Stimulated activated CD8-positive, alpha-beta memory T cell treated with anti-CD3 and anti-CD28 coated beads, Interleukin-12 subunit alpha, Interleukin-12 subunit beta, amount 100 ng/mL, for 1 hour (primary cell): ENCODE results near the gene GBA3.

Experiments used
- DNase-seq: peaks from one replicate; pipeline ENCODE4 v3.0.0-alpha.2; 2020; ENCODE audit warnings: low read depth

Gene GBA3

GRCh38 chr4:22787753-22788375 is 95.1 kb downstream of the GBA3 start:
- DNase-seq = no peak

DNA sequence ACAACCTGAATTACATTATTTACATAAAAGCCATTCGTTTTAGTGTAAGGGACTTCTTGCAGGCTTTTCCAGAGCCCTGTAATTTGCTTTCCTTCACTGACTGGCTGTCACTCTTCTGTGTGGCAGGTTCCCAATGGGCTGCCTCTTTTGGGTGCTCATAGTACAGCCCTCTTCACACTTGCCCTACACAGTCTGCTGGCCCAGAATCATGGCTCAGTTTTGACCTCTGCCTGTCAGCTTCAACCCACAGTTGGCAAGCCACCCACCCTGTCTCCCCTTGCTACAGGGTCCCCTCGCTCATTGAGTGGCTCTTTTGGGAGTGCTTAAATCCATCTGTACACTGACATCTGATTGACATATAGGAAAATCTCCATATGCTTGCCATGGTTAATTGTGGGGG is 97.9 kb downstream of the GBA3 start:
- DNase-seq = no peak

DNA sequence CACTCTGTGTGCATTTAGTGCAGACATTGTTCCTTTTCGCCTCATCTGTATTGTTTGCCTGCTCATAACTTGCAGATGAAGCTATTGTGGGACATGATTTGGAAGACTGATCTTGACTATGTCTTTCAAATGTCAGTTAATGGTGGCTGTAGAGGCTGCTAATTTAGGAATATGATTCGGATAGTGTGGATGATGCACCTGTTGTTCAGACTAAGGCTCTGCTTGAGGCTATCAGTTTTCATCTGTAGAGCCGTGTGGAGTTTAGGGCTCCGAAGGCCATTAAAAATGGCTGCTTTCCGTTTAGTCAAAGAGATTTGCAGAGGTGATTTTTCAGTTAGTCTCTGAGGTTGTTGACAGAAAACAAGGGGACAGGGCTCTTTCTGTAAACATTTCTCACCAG is 102.0 kb downstream of the GBA3 start:
- DNase-seq = no peak

GRCh38 chr4:22801391-22801790 is 108.7 kb downstream of the GBA3 start:
- DNase-seq = no peak

- DNase-seq = no peak
These were observed 110.1 kb downstream of the GBA3 start for GRCh38 chr4:22802876-22803275.

DNA sequence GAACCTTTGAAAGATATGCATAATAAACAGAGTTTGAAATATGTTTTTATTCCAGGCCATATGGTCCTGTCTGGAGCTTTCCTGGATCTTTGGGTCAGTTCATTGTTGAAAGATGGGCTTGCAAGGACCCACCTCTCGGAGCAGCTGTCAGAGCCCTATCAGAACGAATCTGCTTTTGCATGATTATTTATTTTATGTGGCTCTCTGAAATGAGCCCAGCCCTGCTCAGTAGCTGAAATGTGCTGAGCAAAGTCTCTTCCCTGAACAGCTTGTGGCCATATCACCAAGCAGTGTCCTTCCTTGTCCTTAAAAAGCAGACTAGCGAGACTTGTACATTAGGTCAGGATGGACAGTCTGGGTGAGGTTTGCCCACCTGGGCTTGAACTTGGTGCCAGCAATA is 110.8 kb downstream of the GBA3 start:
- no peak for DNase-seq

- no peak for DNase-seq
These were observed 122.2 kb downstream of the GBA3 start for GRCh38 chr4:22814906-22815305.

DNA sequence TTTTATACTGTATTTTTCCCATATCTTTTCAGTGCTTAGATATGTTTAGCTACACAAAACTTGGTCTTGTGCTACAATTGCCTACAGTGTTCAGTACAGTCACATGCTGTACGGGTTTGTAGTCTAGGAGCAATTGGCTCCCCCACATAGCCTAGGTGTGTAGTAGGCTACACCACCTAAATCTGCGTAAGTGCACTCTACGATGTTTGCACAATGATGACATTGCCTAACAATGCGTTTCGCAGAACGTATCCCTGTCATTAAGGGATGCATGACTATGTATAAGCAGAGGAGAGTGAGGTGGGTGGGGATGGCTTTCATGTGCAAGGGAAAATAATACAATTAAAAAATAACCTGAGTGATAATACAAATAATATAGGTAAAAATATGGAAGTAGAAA is 131.4 kb downstream of the GBA3 start:
- no peak for DNase-seq

- DNase-seq = no peak
These were observed 149.8 kb downstream of the GBA3 start for GRCh38 chr4:22842360-22843018.

DNA sequence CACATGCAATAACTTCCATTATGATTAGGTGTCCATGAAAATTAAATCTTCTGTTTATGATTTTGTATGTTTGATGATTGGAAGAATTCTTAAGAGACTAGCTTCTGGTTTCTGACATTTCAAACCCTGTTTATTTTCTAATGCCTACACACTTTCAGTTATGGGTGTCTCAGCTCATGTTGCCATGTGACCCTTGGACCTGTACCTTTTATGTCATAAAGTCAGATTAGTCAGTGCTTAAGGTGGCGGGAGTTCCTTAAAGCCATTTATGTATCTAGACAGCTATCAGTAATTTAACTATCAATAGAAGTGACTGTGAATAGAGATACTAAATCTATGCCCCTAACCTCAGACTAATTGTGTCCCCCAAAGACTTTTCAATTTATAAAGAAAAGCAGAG is 155.6 kb downstream of the GBA3 start:
- no peak for DNase-seq

- no peak for DNase-seq
These were observed 157.3 kb downstream of the GBA3 start for GRCh38 chr4:22850055-22850454.

GRCh38 chr4:22850630-22851029 is 157.9 kb downstream of the GBA3 start:
- no peak for DNase-seq

DNA sequence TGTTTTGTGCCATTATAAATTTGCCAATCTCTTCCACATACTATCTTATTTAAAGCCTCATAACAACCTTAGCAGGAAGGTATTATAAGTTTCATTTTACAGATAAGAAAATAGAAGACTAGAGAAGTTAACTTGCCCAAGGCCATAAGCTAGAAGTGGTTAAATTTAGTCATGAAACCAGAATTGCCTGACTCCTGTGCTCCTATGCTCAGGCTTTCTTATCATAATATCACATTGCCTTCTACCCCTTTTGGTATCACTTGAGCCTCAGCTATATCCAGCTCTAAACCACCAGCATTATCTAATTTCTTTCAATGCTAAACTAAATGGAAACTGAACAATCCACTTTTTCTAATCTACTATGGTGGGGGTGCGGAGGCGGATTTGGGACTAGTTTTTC is 164.7 kb downstream of the GBA3 start:
- no peak for DNase-seq

DNA sequence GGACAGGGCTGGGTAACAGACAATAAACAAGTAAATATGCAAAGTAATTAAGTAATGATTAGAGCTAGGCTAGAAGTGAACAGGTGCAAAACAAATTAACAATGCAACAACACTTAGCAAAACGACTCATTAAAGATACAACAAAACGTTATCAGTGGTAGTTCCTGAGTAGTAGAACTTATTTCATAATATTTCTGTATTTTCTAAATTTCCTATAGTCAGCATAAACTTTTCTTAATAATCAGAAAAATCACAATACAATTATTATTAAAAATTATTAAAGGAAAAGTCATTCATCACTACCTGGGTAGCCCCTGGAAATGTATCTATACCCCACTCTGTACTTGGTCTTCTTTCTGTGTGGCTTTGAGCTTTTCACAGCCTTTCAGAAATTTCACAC is 166.6 kb downstream of the GBA3 start:
- no peak for DNase-seq
